H1 (cell line): Measurements from ENCODE around the gene PRDM5.

Experiments
- EZH2 ChIP-seq: fragments of 200-600 bp; sonication (generic); IDR thresholded peaks from 2 replicates; pipeline ENCODE4 v1.7.1; 2012; ENCODE audit warnings: low read depth, mild to moderate bottlenecking, moderate library complexity, low read length, inconsistent platforms; ENCODE audit not compliant: severe bottlenecking
- GABPA ChIP-seq: IDR thresholded peaks from 2 replicates; pipeline ENCODE4 v1.6.1; 2011; ENCODE audit warnings: mild to moderate bottlenecking, low read length, moderate library complexity, borderline replicate concordance; ENCODE audit not compliant: insufficient read depth
- POLR2A ChIP-seq, 2 experiments: IDR thresholded peaks; 1 replicate in 1 of 2; 2 replicates in 1 of 2; pipeline ENCODE4 v1.6.1; 2011; ENCODE audit warnings: low read depth in 2 of 2, low read length in 2 of 2, mild to moderate bottlenecking in 2 of 2; ENCODE audit errors: control extremely low read depth in 1 of 2
- POLR2AphosphoS5 ChIP-seq: IDR thresholded peaks from 2 replicates; pipeline ENCODE4 v1.6.1; 2011; ENCODE audit warnings: low read depth, low read length
- RBBP5 ChIP-seq: IDR thresholded peaks from 2 replicates; pipeline ENCODE4 v1.7.1; 2012; ENCODE audit warnings: low read depth, mild to moderate bottlenecking, inconsistent platforms, low read length, moderate library complexity, borderline replicate concordance
- SIN3A ChIP-seq, 2 experiments: IDR thresholded peaks in 1 of 2; conservative IDR thresholded peaks in 1 of 2; 2 replicates each; pipeline ENCODE4 v1.6.1; 2011 to 2012; ENCODE audit warnings: low read length in 2 of 2, improper control_type of control experiment in 1 of 2, low read depth in 1 of 2, mild to moderate bottlenecking in 1 of 2
- TEAD4 ChIP-seq: IDR thresholded peaks from 2 replicates; pipeline ENCODE4 v1.6.1; 2012; ENCODE audit warnings: low read depth, low read length, inconsistent platforms, mixed read lengths
- YY1 ChIP-seq: IDR thresholded peaks from 2 replicates; pipeline ENCODE4 v1.6.1; 2011; ENCODE audit warnings: low read depth, mild to moderate bottlenecking, low read length
- ZNF274 ChIP-seq: IDR thresholded peaks from 2 replicates; pipeline ENCODE4 v1.7.0; 2012; ENCODE audit warnings: low read length, borderline replicate concordance; ENCODE audit errors: extremely low read depth
- TF ChIP-seq, protein P1 (sequence below), 3 experiments: IDR thresholded peaks; 1 replicate in 2 of 3; 2 replicates in 1 of 3; pipeline versions ENCODE4 v1.5.1 to v1.6.1; 2011; ENCODE audit warnings: low read length in 3 of 3, mild to moderate bottlenecking in 3 of 3, inconsistent platforms in 2 of 3, low read depth in 1 of 3, moderate library complexity in 1 of 3; ENCODE audit not compliant: insufficient read depth in 1 of 3; ENCODE audit errors: control extremely low read depth in 1 of 3
- TF ChIP-seq, protein P2 (sequence below): IDR thresholded peaks from 2 replicates; pipeline ENCODE4 v1.6.1; 2011; ENCODE audit warnings: low read length, improper control_type of control experiment

DNA sequence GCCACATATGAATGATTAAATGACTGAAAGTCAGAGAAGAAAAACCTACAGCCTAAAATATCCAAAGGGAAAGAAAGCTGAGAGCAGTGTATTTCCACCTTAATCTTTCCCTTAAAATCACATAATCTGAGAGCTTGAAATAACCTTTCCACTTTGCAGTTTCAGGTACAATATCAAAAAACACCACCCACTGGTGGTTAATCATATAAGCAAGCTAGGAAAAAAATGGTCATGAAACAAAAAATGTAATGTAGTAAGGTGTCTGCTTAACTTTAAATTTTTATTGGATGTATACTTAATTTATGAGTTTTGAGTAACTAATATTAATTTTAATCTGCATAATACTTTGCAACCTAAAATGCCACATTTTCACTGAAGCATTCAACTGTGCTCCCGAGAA is 3.2 kb downstream of the PRDM5 start:
- TF ChIP-seq, protein P1, sequence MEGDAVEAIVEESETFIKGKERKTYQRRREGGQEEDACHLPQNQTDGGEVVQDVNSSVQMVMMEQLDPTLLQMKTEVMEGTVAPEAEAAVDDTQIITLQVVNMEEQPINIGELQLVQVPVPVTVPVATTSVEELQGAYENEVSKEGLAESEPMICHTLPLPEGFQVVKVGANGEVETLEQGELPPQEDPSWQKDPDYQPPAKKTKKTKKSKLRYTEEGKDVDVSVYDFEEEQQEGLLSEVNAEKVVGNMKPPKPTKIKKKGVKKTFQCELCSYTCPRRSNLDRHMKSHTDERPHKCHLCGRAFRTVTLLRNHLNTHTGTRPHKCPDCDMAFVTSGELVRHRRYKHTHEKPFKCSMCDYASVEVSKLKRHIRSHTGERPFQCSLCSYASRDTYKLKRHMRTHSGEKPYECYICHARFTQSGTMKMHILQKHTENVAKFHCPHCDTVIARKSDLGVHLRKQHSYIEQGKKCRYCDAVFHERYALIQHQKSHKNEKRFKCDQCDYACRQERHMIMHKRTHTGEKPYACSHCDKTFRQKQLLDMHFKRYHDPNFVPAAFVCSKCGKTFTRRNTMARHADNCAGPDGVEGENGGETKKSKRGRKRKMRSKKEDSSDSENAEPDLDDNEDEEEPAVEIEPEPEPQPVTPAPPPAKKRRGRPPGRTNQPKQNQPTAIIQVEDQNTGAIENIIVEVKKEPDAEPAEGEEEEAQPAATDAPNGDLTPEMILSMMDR (IDR thresholded peaks at IDR 0.05; ENCODE audit: control extremely low read depth in 1 of 3, insufficient read depth in 1 of 3, low read depth in 1 of 3, low read length in 3 of 3) = no peak
- TF ChIP-seq POLR2A (IDR thresholded peaks at IDR 0.05; ENCODE audit: control extremely low read depth in 1 of 2, low read depth in 2 of 2, low read length in 2 of 2) (no peak), ZNF274 (no peak), POLR2AphosphoS5 (no peak), RBBP5 (no peak), GABPA (no peak), SIN3A (conservative IDR thresholded peaks at IDR 0.05 in 1 of 2, IDR thresholded peaks at IDR 0.05 in 1 of 2; ENCODE audit: low read depth in 1 of 2, low read length in 2 of 2) (no peak), EZH2 (no peak), YY1 (no peak), TEAD4 (no peak)
- TF ChIP-seq, protein P2, sequence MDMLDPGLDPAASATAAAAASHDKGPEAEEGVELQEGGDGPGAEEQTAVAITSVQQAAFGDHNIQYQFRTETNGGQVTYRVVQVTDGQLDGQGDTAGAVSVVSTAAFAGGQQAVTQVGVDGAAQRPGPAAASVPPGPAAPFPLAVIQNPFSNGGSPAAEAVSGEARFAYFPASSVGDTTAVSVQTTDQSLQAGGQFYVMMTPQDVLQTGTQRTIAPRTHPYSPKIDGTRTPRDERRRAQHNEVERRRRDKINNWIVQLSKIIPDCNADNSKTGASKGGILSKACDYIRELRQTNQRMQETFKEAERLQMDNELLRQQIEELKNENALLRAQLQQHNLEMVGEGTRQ = no peak
